GM23338 (cell line): ENCODE measurements around the gene PDIA3. TPM values are rescaled to one million over a fixed set of nuclear protein-coding genes. Genes with fewer than 3 reads are reported as not detected.

ENCODE experiments used
- ATAC-seq: fragments of 200-7000 bp; cut with Tn5 transposase; 3 replicates; pipeline ENCODE4 v1.9.1; 2020
- DNase-seq: peaks from one replicate; pipeline ENCODE4 v3.0.0-alpha.2; 2015; ENCODE audit warnings: low spot score
- H2AFZ ChIP-seq: fragments of 200-600 bp; sonication (generic); 2 replicates; pipeline ENCODE4 v1.8.0; 2016; ENCODE audit warnings: antibody characterized with exemption, mild to moderate bottlenecking, moderate library complexity
- H3F3A ChIP-seq: fragments of 200-600 bp; sonication (generic); replicated peaks from 2 replicates; pipeline ENCODE4 v1.8.0; 2017; ENCODE audit warnings: antibody characterized with exemption, mixed run types, low read depth
- H3K27ac ChIP-seq: fragments of 200-600 bp; sonication (generic); 2 replicates; pipeline ENCODE4 v1.6.1; 2016; ENCODE audit warnings: low read depth
- H3K27me3 ChIP-seq: fragments of 200-600 bp; sonication (generic); 2 replicates; pipeline ENCODE4 v1.8.0; 2016; ENCODE audit warnings: mild to moderate bottlenecking, mixed run types, moderate library complexity; ENCODE audit not compliant: insufficient read depth
- H3K36me3 ChIP-seq: fragments of 200-600 bp; sonication (generic); 2 replicates; pipeline ENCODE4 v1.8.0; 2016; ENCODE audit warnings: mild to moderate bottlenecking; ENCODE audit not compliant: insufficient read depth
- H3K4me1 ChIP-seq: fragments of 200-600 bp; sonication (generic); 2 replicates; pipeline ENCODE4 v1.8.0; 2016; ENCODE audit warnings: mild to moderate bottlenecking, moderate library complexity; ENCODE audit not compliant: insufficient read depth
- H3K4me2 ChIP-seq: fragments of 200-600 bp; sonication (generic); 2 replicates; pipeline ENCODE4 v1.7.1; 2017; ENCODE audit warnings: mixed run types
- H3K4me3 ChIP-seq: fragments of 200-600 bp; sonication (generic); 2 replicates; pipeline ENCODE4 v1.6.1; 2016; ENCODE audit warnings: mixed run types
- H3K79me2 ChIP-seq: fragments of 200-600 bp; sonication (generic); replicated peaks from 2 replicates; pipeline ENCODE4 v1.8.0; 2017; ENCODE audit warnings: mild to moderate bottlenecking; ENCODE audit not compliant: insufficient read depth
- H3K9me2 ChIP-seq: fragments of 200-600 bp; sonication (generic); 2 replicates; pipeline ENCODE4 v1.8.0; 2017; ENCODE audit not compliant: insufficient read depth
- H4K20me1 ChIP-seq: fragments of 200-600 bp; sonication (generic); replicated peaks from 2 replicates; pipeline ENCODE4 v1.8.0; 2017; ENCODE audit warnings: mild to moderate bottlenecking; ENCODE audit not compliant: insufficient read depth
- H3K27ac Mint-ChIP-seq: 2 replicates; pipeline ENCODE4 v1.8.0; 2020; ENCODE audit warnings: inconsistent platforms, mild to moderate bottlenecking, moderate library complexity, mixed read lengths
- H3K27me3 Mint-ChIP-seq: 3 replicates; pipeline ENCODE4 v1.8.0; 2022; ENCODE audit warnings: low read depth, mild to moderate bottlenecking, moderate library complexity, mixed read lengths, inconsistent platforms; ENCODE audit not compliant: insufficient read depth, poor library complexity
- H3K36me3 Mint-ChIP-seq: 3 replicates; pipeline ENCODE4 v1.8.0; 2021; ENCODE audit warnings: low read depth, mild to moderate bottlenecking, inconsistent platforms, moderate library complexity, mixed read lengths
- H3K4me1 Mint-ChIP-seq: 3 replicates; pipeline ENCODE4 v1.8.0; 2020; ENCODE audit warnings: mild to moderate bottlenecking, inconsistent platforms, mixed read lengths
- H3K4me3 Mint-ChIP-seq: 3 replicates; pipeline ENCODE4 v1.8.0; 2021; ENCODE audit warnings: moderate library complexity, mild to moderate bottlenecking, inconsistent platforms, mixed read lengths
- H3K9me3 Mint-ChIP-seq: 3 replicates; pipeline ENCODE4 v1.8.0; 2020; ENCODE audit warnings: moderate library complexity, mild to moderate bottlenecking, inconsistent platforms, mixed read lengths
- CREB1 ChIP-seq: fragments of 250-450 bp; sonication (Bioruptor Pico); IDR thresholded peaks from 2 replicates; pipeline ENCODE4 v1.5.0; 2020; ENCODE audit warnings: low read depth, mild to moderate bottlenecking, moderate library complexity
- EZH2 ChIP-seq: fragments of 200-600 bp; sonication (generic); IDR thresholded peaks from one replicate; pipeline ENCODE4 v1.8.0; 2017; ENCODE audit warnings: antibody characterized with exemption, mild to moderate bottlenecking, low read depth; ENCODE audit not compliant: unreplicated experiment
- EZH2phosphoT487 ChIP-seq: fragments of 200-600 bp; sonication (generic); IDR thresholded peaks from one replicate; pipeline ENCODE4 v1.8.1; 2018; ENCODE audit warnings: antibody characterized with exemption; ENCODE audit not compliant: unreplicated experiment
- JUNB ChIP-seq: IDR thresholded peaks from one replicate; pipeline ENCODE4 v1.6.1; 2016; ENCODE audit warnings: antibody characterized with exemption; ENCODE audit not compliant: unreplicated experiment
- NANOG ChIP-seq: IDR thresholded peaks from 2 replicates; pipeline ENCODE4 v1.6.1; 2016; ENCODE audit warnings: antibody characterized with exemption, borderline replicate concordance
- POLR2AphosphoS5 ChIP-seq: IDR thresholded peaks from 2 replicates; pipeline ENCODE4 v1.6.1; 2016; ENCODE audit warnings: antibody characterized with exemption, low read depth
- REST ChIP-seq: IDR thresholded peaks from one replicate; pipeline ENCODE4 v1.6.1; 2018; ENCODE audit warnings: antibody characterized with exemption; ENCODE audit not compliant: unreplicated experiment
- STAT1 ChIP-seq: IDR thresholded peaks from one replicate; pipeline ENCODE4 v1.6.1; 2016; ENCODE audit warnings: antibody characterized with exemption; ENCODE audit not compliant: unreplicated experiment
- ZNF114 ChIP-seq: fragments of 250-450 bp; sonication (Bioruptor Pico); IDR thresholded peaks from 2 replicates; pipeline ENCODE4 v1.5.0; 2020; ENCODE audit warnings: mild to moderate bottlenecking, moderate library complexity
- ZNF331 ChIP-seq: fragments of 250-450 bp; sonication (Bioruptor Pico); IDR thresholded peaks from 2 replicates; pipeline ENCODE4 v1.5.0; 2020; ENCODE audit warnings: low read depth, mild to moderate bottlenecking, moderate library complexity
- polyA plus RNA-seq: library from polyadenylated mRNA; unstranded; fragments of >200 nt; fragmentation: Nextera tagmentation; extraction: Ambion mirVana; gene quantifications from 2 replicates; pipeline ENCODE4 v1.2.1, GENCODE V29; 2016
- total RNA-seq: library from RNA; depleted of rRNA; stranded (reverse); fragments of >200 nt; shearing (Covaris generic); gene quantifications from 2 replicates; pipeline ENCODE4 v1.2.3, GENCODE V29; 2014
- TF ChIP-seq, protein P1 (sequence below), 2 experiments: fragments of 200-600 bp in 1 of 2; sonication (generic) in 1 of 2; conservative IDR thresholded peaks; 2 replicates each; pipeline versions ENCODE4 v1.5.1 to v1.6.1; 2016 to 2017; ENCODE audit warnings: antibody characterized with exemption in 2 of 2, low read depth in 2 of 2, mild to moderate bottlenecking in 2 of 2, moderate library complexity in 1 of 2
- TF ChIP-seq, protein P2 (sequence below): IDR thresholded peaks from 2 replicates; pipeline ENCODE4 v1.6.1; 2016; ENCODE audit warnings: antibody characterized with exemption

The PDIA3 gene
- total and polyA plus RNA-seq, 2 experiments from 2014 or later, result 363 to 631 TPM

DNA sequence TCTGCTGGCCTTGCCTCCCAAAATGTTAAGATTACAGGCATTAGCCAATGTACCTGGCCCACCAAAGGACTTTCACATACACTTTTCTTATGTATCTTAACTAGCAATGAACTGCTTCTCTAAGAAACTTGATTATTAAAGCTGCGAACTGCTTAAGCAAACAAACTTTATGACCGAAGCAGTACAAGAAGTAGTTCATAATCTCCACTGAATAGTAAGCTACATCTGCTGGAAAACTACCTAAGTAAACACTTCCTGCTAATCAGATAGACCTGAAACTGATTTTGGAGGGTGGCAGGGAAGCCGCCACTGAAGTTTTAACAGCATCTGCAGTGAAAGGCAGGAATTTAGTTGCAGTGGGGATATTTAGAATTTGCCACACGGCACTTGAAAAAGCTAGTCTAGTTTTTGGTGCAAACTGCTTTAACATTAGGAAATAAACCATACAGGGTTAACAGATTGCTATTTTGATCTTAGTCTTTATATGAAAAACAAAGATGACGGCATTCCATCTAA, 62.3 kb downstream of the PDIA3 start (continued):
- TF ChIP-seq, protein P1, sequence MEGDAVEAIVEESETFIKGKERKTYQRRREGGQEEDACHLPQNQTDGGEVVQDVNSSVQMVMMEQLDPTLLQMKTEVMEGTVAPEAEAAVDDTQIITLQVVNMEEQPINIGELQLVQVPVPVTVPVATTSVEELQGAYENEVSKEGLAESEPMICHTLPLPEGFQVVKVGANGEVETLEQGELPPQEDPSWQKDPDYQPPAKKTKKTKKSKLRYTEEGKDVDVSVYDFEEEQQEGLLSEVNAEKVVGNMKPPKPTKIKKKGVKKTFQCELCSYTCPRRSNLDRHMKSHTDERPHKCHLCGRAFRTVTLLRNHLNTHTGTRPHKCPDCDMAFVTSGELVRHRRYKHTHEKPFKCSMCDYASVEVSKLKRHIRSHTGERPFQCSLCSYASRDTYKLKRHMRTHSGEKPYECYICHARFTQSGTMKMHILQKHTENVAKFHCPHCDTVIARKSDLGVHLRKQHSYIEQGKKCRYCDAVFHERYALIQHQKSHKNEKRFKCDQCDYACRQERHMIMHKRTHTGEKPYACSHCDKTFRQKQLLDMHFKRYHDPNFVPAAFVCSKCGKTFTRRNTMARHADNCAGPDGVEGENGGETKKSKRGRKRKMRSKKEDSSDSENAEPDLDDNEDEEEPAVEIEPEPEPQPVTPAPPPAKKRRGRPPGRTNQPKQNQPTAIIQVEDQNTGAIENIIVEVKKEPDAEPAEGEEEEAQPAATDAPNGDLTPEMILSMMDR (conservative IDR thresholded peaks at IDR 0.05; ENCODE audit: low read depth in 2 of 2), result no peak

DNA sequence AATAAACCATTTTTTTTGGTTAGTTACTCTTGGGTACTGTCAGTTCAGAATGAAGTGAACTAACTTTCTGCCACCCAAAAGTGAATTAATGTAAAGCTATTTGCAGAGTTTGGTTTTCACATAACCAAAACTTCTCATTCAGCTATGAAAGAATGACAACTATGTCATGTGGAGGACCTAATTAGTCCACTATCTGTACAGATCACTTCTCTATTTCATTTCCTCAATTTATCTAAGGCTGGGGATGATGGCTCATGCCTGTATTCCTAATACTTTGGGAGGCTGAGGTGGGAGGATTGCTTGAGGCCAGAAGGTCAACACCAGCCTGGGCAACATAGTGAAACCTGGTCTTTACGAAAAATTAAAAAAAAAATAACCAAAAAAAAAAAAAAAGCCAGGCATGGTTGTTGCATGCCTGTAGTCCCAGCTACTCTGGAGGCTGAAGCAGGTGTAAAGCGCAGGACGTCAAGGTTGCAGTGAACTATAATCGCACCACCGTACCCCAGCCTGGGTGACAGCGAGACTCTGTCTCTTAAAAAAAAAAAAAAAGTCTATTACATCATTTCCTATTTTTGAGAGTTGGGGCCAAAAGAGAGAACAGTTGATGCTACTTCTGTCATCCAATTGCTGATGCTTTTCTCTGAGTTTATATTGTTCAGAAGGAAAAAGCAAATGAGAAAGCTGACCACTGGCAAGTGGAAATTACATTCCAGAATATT, 62.9 kb downstream of the PDIA3 start:
- Histone ChIP-seq H3K36me3 (peaks cover 81% of the 10 kb centered on the region), H3K27me3 (no peaks in the 10 kb centered on the region), H3K79me2 (0 out of 2 replicates have a peak, but pooled peaks cover 3% of the 10 kb centered on the region), H2AFZ (no peak overlapping the region), H3K4me2 (no peak overlapping the region), H3K27ac (no peak overlapping the region), H3K4me1 (no peaks in the 10 kb centered on the region), H3K9me2 (no peaks in the 10 kb centered on the region), H3F3A (peaks cover 15% of the 10 kb centered on the region; the same call in 1 of the 2 replicates), H4K20me1 (no peaks in the 10 kb centered on the region; the same call in 1 of the 2 replicates), H3K4me3 (no peak overlapping the region)
- H3K9me3 Mint-ChIP-seq, result no peaks in the 10 kb centered on the region
- H3K4me1 Mint-ChIP-seq, result no peaks in the 10 kb centered on the region
- no peak overlapping the region for H3K4me3 Mint-ChIP-seq
- DNase-seq, result no peak
- H3K27me3 Mint-ChIP-seq, result peaks cover 3% of the 10 kb centered on the region
- ATAC-seq, result no peak
- peaks cover 89% of the 10 kb centered on the region for H3K36me3 Mint-ChIP-seq
- no peak overlapping the region for H3K27ac Mint-ChIP-seq
- TF ChIP-seq ZNF331 (CRISPR knock-in tag) (no peak), POLR2AphosphoS5 (no peak), EZH2 (no peak), REST (no peak), CREB1 (CRISPR knock-in tag) (no peak), ZNF114 (CRISPR knock-in tag) (no peak), EZH2phosphoT487 (no peak), JUNB (no peak), STAT1 (no peak), NANOG (no peak)
- TF ChIP-seq, protein P1 (conservative IDR thresholded peaks at IDR 0.05; ENCODE audit: low read depth in 2 of 2), result no peak
- TF ChIP-seq, protein P2, sequence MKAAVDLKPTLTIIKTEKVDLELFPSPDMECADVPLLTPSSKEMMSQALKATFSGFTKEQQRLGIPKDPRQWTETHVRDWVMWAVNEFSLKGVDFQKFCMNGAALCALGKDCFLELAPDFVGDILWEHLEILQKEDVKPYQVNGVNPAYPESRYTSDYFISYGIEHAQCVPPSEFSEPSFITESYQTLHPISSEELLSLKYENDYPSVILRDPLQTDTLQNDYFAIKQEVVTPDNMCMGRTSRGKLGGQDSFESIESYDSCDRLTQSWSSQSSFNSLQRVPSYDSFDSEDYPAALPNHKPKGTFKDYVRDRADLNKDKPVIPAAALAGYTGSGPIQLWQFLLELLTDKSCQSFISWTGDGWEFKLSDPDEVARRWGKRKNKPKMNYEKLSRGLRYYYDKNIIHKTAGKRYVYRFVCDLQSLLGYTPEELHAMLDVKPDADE, result no peak
